Inflammatory macrophage treated with lipopolysaccharide for 1 hour (primary cell): ENCODE results near the gene NELFA.
A peak's percentile ranks its signal among the peaks of the same experiment; 100 is the strongest.

ENCODE experiments used
- DNase-seq, 2 donors: peaks; one replicate each; pipeline ENCODE4 v3.0.0-alpha.2; 2020 to 2022

The NELFA gene

GRCh38 chr4:1961563-1961962 lies 47.2 kb downstream of the NELFA start:
- DNase-seq: no peak

- no peak for DNase-seq
Observed at GRCh38 chr4:1961038-1961437, 47.7 kb downstream of the NELFA start.

- no peak for DNase-seq
Observed at GRCh38 chr4:1960170-1960825, 48.5 kb downstream of the NELFA start.

GRCh38 chr4:1959104-1959384 lies 49.7 kb downstream of the NELFA start:
- no peak for DNase-seq

- no peak for DNase-seq
Observed at GRCh38 chr4:1958276-1959103, 50.3 kb downstream of the NELFA start.

GRCh38 chr4:1956631-1957030 lies 52.1 kb downstream of the NELFA start:
- no peak for DNase-seq

- DNase-seq: no peak
Observed at GRCh38 chr4:1953335-1953734, 55.4 kb downstream of the NELFA start.

- DNase-seq: no peak
Observed at GRCh38 chr4:1952719-1953118, 56.1 kb downstream of the NELFA start.

- DNase-seq: no peak
Observed at GRCh38 chr4:1952058-1952700, 56.6 kb downstream of the NELFA start.

GRCh38 chr4:1950369-1950768 lies 58.4 kb downstream of the NELFA start:
- DNase-seq: no peak

GRCh38 chr4:1948892-1949436 lies 59.8 kb downstream of the NELFA start:
- no peak for DNase-seq

- DNase-seq: no peak
Observed at GRCh38 chr4:1948232-1948631, 60.5 kb downstream of the NELFA start.

GRCh38 chr4:1945912-1946311 lies 62.9 kb downstream of the NELFA start:
- DNase-seq: no peak

GRCh38 chr4:1945124-1945895 lies 63.5 kb downstream of the NELFA start:
- no peak for DNase-seq

- no peak for DNase-seq
Observed at GRCh38 chr4:1943928-1944327, 64.8 kb downstream of the NELFA start.

GRCh38 chr4:1940566-1940965 lies 68.2 kb downstream of the NELFA start:
- DNase-seq: no peak

GRCh38 chr4:1939664-1940509 lies 68.9 kb downstream of the NELFA start:
- DNase-seq: no peak

- DNase-seq: peak; percentile 25
Observed at GRCh38 chr4:1938027-1938426, 70.7 kb downstream of the NELFA start.

- no peak for DNase-seq
Observed at GRCh38 chr4:1937550-1937949, 71.2 kb downstream of the NELFA start.

- DNase-seq: no peak
Observed at GRCh38 chr4:1933700-1934099, 75.1 kb downstream of the NELFA start.

GRCh38 chr4:1932736-1933135 lies 76.0 kb downstream of the NELFA start:
- DNase-seq: no peak
